ENCODE data around the gene TLR8.

GRCh38 chrX:12956704-12957534, 50.5 kb downstream of the TLR8 start:
- TF ChIP-seq, protein P1, sequence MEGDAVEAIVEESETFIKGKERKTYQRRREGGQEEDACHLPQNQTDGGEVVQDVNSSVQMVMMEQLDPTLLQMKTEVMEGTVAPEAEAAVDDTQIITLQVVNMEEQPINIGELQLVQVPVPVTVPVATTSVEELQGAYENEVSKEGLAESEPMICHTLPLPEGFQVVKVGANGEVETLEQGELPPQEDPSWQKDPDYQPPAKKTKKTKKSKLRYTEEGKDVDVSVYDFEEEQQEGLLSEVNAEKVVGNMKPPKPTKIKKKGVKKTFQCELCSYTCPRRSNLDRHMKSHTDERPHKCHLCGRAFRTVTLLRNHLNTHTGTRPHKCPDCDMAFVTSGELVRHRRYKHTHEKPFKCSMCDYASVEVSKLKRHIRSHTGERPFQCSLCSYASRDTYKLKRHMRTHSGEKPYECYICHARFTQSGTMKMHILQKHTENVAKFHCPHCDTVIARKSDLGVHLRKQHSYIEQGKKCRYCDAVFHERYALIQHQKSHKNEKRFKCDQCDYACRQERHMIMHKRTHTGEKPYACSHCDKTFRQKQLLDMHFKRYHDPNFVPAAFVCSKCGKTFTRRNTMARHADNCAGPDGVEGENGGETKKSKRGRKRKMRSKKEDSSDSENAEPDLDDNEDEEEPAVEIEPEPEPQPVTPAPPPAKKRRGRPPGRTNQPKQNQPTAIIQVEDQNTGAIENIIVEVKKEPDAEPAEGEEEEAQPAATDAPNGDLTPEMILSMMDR (IDR thresholded peaks at IDR 0.05; ENCODE audit: low read depth, low read length, poor library complexity, severe bottlenecking), result no peak
- no peak for TF ChIP-seq EZH2phosphoT487 (IDR thresholded peaks at IDR 0.05; ENCODE audit: borderline replicate concordance, low read length)
